Upper lobe of left lung (tissue), 4 donors: Measurements from ENCODE around the gene CPNE8.

ENCODE experiments used
- EP300 ChIP-seq, 4 donors: sonication (generic); formaldehyde crosslinking; IDR thresholded peaks; one replicate each; pipeline ENCODE4 v1.5.1; 2017; ENCODE audit warnings: antibody characterized with exemption in 4 of 4, control low read depth in 2 of 4
- POLR2A ChIP-seq, 4 donors: fragments of 450-650 bp; IDR thresholded peaks; one replicate each; pipeline ENCODE4 v1.5.1; 2016 to 2017; ENCODE audit warnings: antibody characterized with exemption in 4 of 4, mild to moderate bottlenecking in 2 of 4
- POLR2AphosphoS5 ChIP-seq, 2 donors: sonication (generic); formaldehyde crosslinking; IDR thresholded peaks; one replicate each; pipeline ENCODE4 v1.5.1; 2017; ENCODE audit warnings: antibody characterized with exemption in 2 of 2
- TF ChIP-seq, protein P1 (sequence below), 6 experiments: fragments of 450-650 bp in 4 of 6; fragments of 200-600 bp in 2 of 6; sonication (generic) in 2 of 6; IDR thresholded peaks; one replicate each; pipeline ENCODE4 v1.5.1; 2016 to 2019; ENCODE audit warnings: antibody characterized with exemption in 6 of 6

- TF ChIP-seq POLR2A (IDR thresholded peaks at IDR 0.05): no peak
- TF ChIP-seq, protein P1, sequence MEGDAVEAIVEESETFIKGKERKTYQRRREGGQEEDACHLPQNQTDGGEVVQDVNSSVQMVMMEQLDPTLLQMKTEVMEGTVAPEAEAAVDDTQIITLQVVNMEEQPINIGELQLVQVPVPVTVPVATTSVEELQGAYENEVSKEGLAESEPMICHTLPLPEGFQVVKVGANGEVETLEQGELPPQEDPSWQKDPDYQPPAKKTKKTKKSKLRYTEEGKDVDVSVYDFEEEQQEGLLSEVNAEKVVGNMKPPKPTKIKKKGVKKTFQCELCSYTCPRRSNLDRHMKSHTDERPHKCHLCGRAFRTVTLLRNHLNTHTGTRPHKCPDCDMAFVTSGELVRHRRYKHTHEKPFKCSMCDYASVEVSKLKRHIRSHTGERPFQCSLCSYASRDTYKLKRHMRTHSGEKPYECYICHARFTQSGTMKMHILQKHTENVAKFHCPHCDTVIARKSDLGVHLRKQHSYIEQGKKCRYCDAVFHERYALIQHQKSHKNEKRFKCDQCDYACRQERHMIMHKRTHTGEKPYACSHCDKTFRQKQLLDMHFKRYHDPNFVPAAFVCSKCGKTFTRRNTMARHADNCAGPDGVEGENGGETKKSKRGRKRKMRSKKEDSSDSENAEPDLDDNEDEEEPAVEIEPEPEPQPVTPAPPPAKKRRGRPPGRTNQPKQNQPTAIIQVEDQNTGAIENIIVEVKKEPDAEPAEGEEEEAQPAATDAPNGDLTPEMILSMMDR (IDR thresholded peaks at IDR 0.05): no peak
- TF ChIP-seq EP300 (IDR thresholded peaks at IDR 0.05): no peak
- no peak for TF ChIP-seq POLR2AphosphoS5 (IDR thresholded peaks at IDR 0.05)
Observed at GRCh38 chr12:38907201-38907923, 2.0 kb upstream of the CPNE8 start.
